ENCODE data around the gene LAMB4. TPM values are rescaled to one million over a fixed set of nuclear protein-coding genes. Genes with fewer than 3 reads are reported as not detected.

LAMB4 gene
- polyA plus RNA-seq, 2 donors, result 3.5 to 4.9 TPM

GRCh38 chr7:108158776-108159175, 28.6 kb upstream of the LAMB4 start:
- H3K4me1 ChIP-seq (ENCODE audit: control insufficient read depth in 2 of 2, insufficient read depth in 2 of 2, low read length in 1 of 2), result no peaks in the 10 kb centered on the region
- H3K4me3 ChIP-seq (ENCODE audit: low read depth in 1 of 2, low read length in 2 of 2), result no peak overlapping the region
- H3K36me3 ChIP-seq (ENCODE audit: control insufficient read depth in 2 of 2, insufficient read depth in 2 of 2, low read length in 1 of 2), result no peaks in the 10 kb centered on the region
- H3K9me3 ChIP-seq (ENCODE audit: control insufficient read depth in 2 of 2, insufficient read depth in 1 of 2, low read depth in 1 of 2, low read length in 1 of 2), result no peaks in the 10 kb centered on the region
- WGBS, 2 donors, result 31 to 46% methylated on average over 1 of the region's 1 CpG
- no peak overlapping the region for H3K27ac ChIP-seq (ENCODE audit: low read depth in 2 of 2, low read length in 1 of 2)
- H3K27me3 ChIP-seq (ENCODE audit: control insufficient read depth in 1 of 2, insufficient read depth in 2 of 2, low read length in 2 of 2), result no peaks in the 10 kb centered on the region

- Histone ChIP-seq H3K4me1 (ENCODE audit: control insufficient read depth in 2 of 2, insufficient read depth in 2 of 2, low read length in 1 of 2) (no peaks in the 10 kb centered on the region), H3K4me3 (ENCODE audit: low read depth in 1 of 2, low read length in 2 of 2) (no peak overlapping the region), H3K36me3 (ENCODE audit: control insufficient read depth in 2 of 2, insufficient read depth in 2 of 2, low read length in 1 of 2) (no peaks in the 10 kb centered on the region), H3K27me3 (ENCODE audit: control insufficient read depth in 1 of 2, insufficient read depth in 2 of 2, low read length in 2 of 2) (no peaks in the 10 kb centered on the region), H3K27ac (ENCODE audit: low read depth in 2 of 2, low read length in 1 of 2) (no peak overlapping the region), H3K9me3 (ENCODE audit: control insufficient read depth in 2 of 2, insufficient read depth in 1 of 2, low read depth in 1 of 2, low read length in 1 of 2) (no peaks in the 10 kb centered on the region)
- 72 to 79% methylated on average over 4 of the region's 4 CpGs for WGBS, 2 donors
Observed at GRCh38 chr7:108157606-108158335, 27.6 kb upstream of the LAMB4 start.

GRCh38 chr7:108156897-108157605, 26.9 kb upstream of the LAMB4 start:
- WGBS, 2 donors, result 77 to 82% methylated on average over 3 of the region's 3 CpGs
- Histone ChIP-seq H3K4me1 (ENCODE audit: control insufficient read depth in 2 of 2, insufficient read depth in 2 of 2, low read length in 1 of 2) (no peaks in the 10 kb centered on the region), H3K9me3 (ENCODE audit: control insufficient read depth in 2 of 2, insufficient read depth in 1 of 2, low read depth in 1 of 2, low read length in 1 of 2) (no peaks in the 10 kb centered on the region), H3K4me3 (ENCODE audit: low read depth in 1 of 2, low read length in 2 of 2) (no peak overlapping the region), H3K36me3 (ENCODE audit: control insufficient read depth in 2 of 2, insufficient read depth in 2 of 2, low read length in 1 of 2) (no peaks in the 10 kb centered on the region), H3K27ac (ENCODE audit: low read depth in 2 of 2, low read length in 1 of 2) (no peak overlapping the region), H3K27me3 (ENCODE audit: control insufficient read depth in 1 of 2, insufficient read depth in 2 of 2, low read length in 2 of 2) (no peaks in the 10 kb centered on the region)

GRCh38 chr7:108152198-108152597, 22.0 kb upstream of the LAMB4 start:
- Histone ChIP-seq H3K4me3 (ENCODE audit: low read depth in 1 of 2, low read length in 2 of 2) (no peak overlapping the region), H3K27ac (ENCODE audit: low read depth in 2 of 2, low read length in 1 of 2) (no peak overlapping the region), H3K4me1 (ENCODE audit: control insufficient read depth in 2 of 2, insufficient read depth in 2 of 2, low read length in 1 of 2) (no peaks in the 10 kb centered on the region), H3K36me3 (ENCODE audit: control insufficient read depth in 2 of 2, insufficient read depth in 2 of 2, low read length in 1 of 2) (no peaks in the 10 kb centered on the region), H3K27me3 (ENCODE audit: control insufficient read depth in 1 of 2, insufficient read depth in 2 of 2, low read length in 2 of 2) (no peaks in the 10 kb centered on the region), H3K9me3 (ENCODE audit: control insufficient read depth in 2 of 2, insufficient read depth in 1 of 2, low read depth in 1 of 2, low read length in 1 of 2) (no peaks in the 10 kb centered on the region)
- WGBS, 2 donors, result 66 to 82% methylated on average over 3 of the region's 3 CpGs

GRCh38 chr7:108149908-108150307, 19.7 kb upstream of the LAMB4 start:
- Histone ChIP-seq H3K4me3 (ENCODE audit: low read depth in 1 of 2, low read length in 2 of 2) (no peak overlapping the region), H3K36me3 (ENCODE audit: control insufficient read depth in 2 of 2, insufficient read depth in 2 of 2, low read length in 1 of 2) (no peaks in the 10 kb centered on the region), H3K4me1 (ENCODE audit: control insufficient read depth in 2 of 2, insufficient read depth in 2 of 2, low read length in 1 of 2) (no peaks in the 10 kb centered on the region), H3K9me3 (ENCODE audit: control insufficient read depth in 2 of 2, insufficient read depth in 1 of 2, low read depth in 1 of 2, low read length in 1 of 2) (no peaks in the 10 kb centered on the region), H3K27me3 (ENCODE audit: control insufficient read depth in 1 of 2, insufficient read depth in 2 of 2, low read length in 2 of 2) (no peaks in the 10 kb centered on the region), H3K27ac (ENCODE audit: low read depth in 2 of 2, low read length in 1 of 2) (no peak overlapping the region)
- WGBS, 2 donors, result 63 to 64% methylated on average over 6 of the region's 6 CpGs

GRCh38 chr7:108149119-108149518, 19.0 kb upstream of the LAMB4 start:
- Histone ChIP-seq H3K4me3 (ENCODE audit: low read depth in 1 of 2, low read length in 2 of 2) (no peak overlapping the region), H3K27ac (ENCODE audit: low read depth in 2 of 2, low read length in 1 of 2) (no peak overlapping the region), H3K9me3 (ENCODE audit: control insufficient read depth in 2 of 2, insufficient read depth in 1 of 2, low read depth in 1 of 2, low read length in 1 of 2) (no peaks in the 10 kb centered on the region), H3K36me3 (ENCODE audit: control insufficient read depth in 2 of 2, insufficient read depth in 2 of 2, low read length in 1 of 2) (no peaks in the 10 kb centered on the region), H3K27me3 (ENCODE audit: control insufficient read depth in 1 of 2, insufficient read depth in 2 of 2, low read length in 2 of 2) (no peaks in the 10 kb centered on the region), H3K4me1 (ENCODE audit: control insufficient read depth in 2 of 2, insufficient read depth in 2 of 2, low read length in 1 of 2) (no peaks in the 10 kb centered on the region)
- 76 to 80% methylated on average over 5 of the region's 5 CpGs for WGBS, 2 donors

GRCh38 chr7:108147031-108147563, 16.9 kb upstream of the LAMB4 start:
- WGBS, 2 donors, result 81 to 82% methylated on average over 6 of the region's 6 CpGs
- H3K4me3 ChIP-seq (ENCODE audit: low read depth in 1 of 2, low read length in 2 of 2), result no peak overlapping the region
- H3K27me3 ChIP-seq (ENCODE audit: control insufficient read depth in 1 of 2, insufficient read depth in 2 of 2, low read length in 2 of 2), result no peaks in the 10 kb centered on the region
- no peaks in the 10 kb centered on the region for H3K9me3 ChIP-seq (ENCODE audit: control insufficient read depth in 2 of 2, insufficient read depth in 1 of 2, low read depth in 1 of 2, low read length in 1 of 2)
- no peaks in the 10 kb centered on the region for H3K36me3 ChIP-seq (ENCODE audit: control insufficient read depth in 2 of 2, insufficient read depth in 2 of 2, low read length in 1 of 2)
- no peaks in the 10 kb centered on the region for H3K4me1 ChIP-seq (ENCODE audit: control insufficient read depth in 2 of 2, insufficient read depth in 2 of 2, low read length in 1 of 2)
- H3K27ac ChIP-seq (ENCODE audit: low read depth in 2 of 2, low read length in 1 of 2), result no peak overlapping the region

GRCh38 chr7:108146070-108146842, 16.1 kb upstream of the LAMB4 start:
- Histone ChIP-seq H3K27ac (ENCODE audit: low read depth in 2 of 2, low read length in 1 of 2) (no peak overlapping the region), H3K27me3 (ENCODE audit: control insufficient read depth in 1 of 2, insufficient read depth in 2 of 2, low read length in 2 of 2) (no peaks in the 10 kb centered on the region), H3K4me3 (ENCODE audit: low read depth in 1 of 2, low read length in 2 of 2) (peak overlapping the region in 1 of 2 donors; percentile 19), H3K4me1 (ENCODE audit: control insufficient read depth in 2 of 2, insufficient read depth in 2 of 2, low read length in 1 of 2) (no peaks in the 10 kb centered on the region), H3K36me3 (ENCODE audit: control insufficient read depth in 2 of 2, insufficient read depth in 2 of 2, low read length in 1 of 2) (no peaks in the 10 kb centered on the region), H3K9me3 (ENCODE audit: control insufficient read depth in 2 of 2, insufficient read depth in 1 of 2, low read depth in 1 of 2, low read length in 1 of 2) (no peaks in the 10 kb centered on the region)
- WGBS, 2 donors, result 13 to 18% methylated on average over 12 of the region's 12 CpGs

GRCh38 chr7:108145401-108145800, 15.2 kb upstream of the LAMB4 start:
- peak overlapping the region in 1 of 2 donors; percentile 4 for H3K27ac ChIP-seq (ENCODE audit: low read depth in 2 of 2, low read length in 1 of 2)
- no peaks in the 10 kb centered on the region for H3K27me3 ChIP-seq (ENCODE audit: control insufficient read depth in 1 of 2, insufficient read depth in 2 of 2, low read length in 2 of 2)
- 52 to 62% methylated on average over 8 of the region's 8 CpGs for WGBS, 2 donors
- no peaks in the 10 kb centered on the region for H3K36me3 ChIP-seq (ENCODE audit: control insufficient read depth in 2 of 2, insufficient read depth in 2 of 2, low read length in 1 of 2)
- H3K4me3 ChIP-seq (ENCODE audit: low read depth in 1 of 2, low read length in 2 of 2), result no peak overlapping the region
- no peaks in the 10 kb centered on the region for H3K4me1 ChIP-seq (ENCODE audit: control insufficient read depth in 2 of 2, insufficient read depth in 2 of 2, low read length in 1 of 2)
- H3K9me3 ChIP-seq (ENCODE audit: control insufficient read depth in 2 of 2, insufficient read depth in 1 of 2, low read depth in 1 of 2, low read length in 1 of 2), result no peaks in the 10 kb centered on the region

All from esophagus (tissue), 2 donors.